ENCODE results near the gene MED9.

The MED9 gene

DNA sequence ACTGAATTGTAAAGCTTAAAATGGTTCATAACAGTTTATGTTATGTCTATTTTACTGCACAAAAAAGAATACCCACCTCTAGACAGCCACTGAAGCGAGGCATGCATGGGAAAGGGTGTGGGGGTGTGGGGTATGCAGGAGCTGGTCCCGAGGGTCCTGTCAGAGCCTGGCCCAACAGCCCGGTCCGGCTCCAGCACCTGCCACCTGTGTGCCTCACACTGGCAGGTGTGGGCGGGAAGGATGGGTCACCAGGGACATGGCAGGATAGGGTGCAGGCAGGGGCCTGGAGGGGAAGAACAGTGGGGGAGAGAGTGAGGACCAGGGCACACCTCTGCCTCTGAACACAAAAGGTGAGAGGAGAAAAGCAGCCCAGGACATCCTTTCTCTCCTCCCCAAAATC lies 42.2 kb downstream of the MED9 start:
- no peak for DNase-seq

DNA sequence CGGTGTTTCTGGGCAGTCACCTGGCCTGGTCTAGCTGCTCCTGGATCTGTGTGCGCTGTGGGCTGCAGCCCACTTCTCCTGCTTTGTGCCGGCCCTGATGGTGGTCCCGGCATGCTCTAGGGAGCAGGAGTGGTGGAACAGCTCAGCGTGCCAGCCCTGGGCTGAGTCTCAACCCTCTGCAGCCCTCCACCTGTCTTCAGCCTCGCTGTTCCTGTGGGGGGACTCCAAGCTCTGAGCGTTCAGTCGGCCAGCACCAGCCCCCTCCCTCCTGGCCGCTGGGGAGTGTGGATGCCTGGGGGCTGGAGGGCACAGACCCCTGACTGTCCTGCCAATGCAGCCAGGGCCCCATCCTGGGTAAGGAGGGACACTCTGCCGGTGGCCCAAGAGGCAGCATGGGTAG lies 43.1 kb downstream of the MED9 start:
- DNase-seq = no peak

DNA sequence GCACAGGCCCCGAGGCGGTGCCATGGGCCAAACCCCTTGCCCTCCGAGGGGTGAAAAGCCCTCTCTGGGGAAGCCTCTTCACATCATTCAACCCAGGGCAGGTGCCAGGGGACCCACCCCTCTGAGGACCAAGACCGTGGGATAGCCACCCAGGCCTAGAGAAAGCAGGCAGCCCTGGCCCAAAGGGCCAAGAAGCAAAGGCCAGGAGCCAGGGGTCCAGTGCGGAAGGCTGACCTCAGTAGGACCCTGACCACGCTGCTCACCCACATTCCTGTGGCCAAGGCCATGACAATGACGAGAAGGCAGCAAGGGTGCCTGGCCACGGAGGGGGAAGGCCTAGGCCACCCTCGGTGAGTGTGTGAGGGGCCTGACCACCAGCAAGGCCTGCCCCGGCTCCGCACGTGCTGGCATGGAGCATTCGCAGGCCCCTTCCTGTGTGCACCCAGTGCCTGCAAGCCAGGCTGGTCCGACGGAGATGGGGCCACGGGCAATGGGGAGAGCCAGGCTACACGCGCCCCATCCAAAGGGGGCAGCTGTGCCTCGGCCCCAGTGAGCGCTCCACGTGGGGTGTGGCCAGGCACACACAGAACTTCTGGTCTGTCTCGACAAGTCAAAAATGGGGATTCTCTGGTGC lies 43.9 kb downstream of the MED9 start:
- DNase-seq = no peak

DNA sequence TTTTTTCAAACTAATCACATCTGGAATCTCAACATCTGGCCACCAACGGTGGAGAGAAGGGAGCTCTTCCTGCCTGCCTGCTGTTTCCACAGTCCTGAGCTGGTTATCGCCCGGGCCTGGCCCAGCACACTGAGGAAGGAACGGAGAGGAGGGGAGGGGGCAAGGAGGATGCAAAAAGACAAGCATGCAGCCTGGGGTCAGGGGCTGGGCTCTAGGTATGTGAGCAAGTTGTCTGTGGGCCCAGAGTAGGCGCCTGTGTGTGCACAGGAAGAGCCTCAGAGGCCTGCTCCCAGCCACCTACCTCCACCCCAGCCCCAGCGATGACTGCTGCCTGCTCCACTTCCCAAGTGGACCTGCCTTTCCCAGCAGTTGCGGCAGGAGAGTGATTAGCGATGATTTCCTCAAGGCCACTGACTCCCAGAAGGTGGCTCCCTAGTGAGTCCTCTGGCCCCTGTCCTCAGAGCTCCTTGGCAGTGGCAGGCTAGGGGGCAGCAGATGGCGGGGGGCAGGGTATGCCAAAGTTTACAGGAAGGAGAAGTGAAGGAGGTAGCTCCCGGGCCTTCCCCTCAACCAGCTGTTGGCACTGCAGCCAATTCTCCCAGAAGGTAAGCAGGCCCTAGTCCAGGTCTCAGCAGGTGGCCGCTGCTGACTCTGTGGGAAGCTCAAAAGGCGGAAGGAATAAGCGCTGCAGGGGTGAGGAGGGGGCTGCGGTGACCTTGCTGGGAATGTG lies 46.4 kb downstream of the MED9 start:
- DNase-seq = no peak

DNA sequence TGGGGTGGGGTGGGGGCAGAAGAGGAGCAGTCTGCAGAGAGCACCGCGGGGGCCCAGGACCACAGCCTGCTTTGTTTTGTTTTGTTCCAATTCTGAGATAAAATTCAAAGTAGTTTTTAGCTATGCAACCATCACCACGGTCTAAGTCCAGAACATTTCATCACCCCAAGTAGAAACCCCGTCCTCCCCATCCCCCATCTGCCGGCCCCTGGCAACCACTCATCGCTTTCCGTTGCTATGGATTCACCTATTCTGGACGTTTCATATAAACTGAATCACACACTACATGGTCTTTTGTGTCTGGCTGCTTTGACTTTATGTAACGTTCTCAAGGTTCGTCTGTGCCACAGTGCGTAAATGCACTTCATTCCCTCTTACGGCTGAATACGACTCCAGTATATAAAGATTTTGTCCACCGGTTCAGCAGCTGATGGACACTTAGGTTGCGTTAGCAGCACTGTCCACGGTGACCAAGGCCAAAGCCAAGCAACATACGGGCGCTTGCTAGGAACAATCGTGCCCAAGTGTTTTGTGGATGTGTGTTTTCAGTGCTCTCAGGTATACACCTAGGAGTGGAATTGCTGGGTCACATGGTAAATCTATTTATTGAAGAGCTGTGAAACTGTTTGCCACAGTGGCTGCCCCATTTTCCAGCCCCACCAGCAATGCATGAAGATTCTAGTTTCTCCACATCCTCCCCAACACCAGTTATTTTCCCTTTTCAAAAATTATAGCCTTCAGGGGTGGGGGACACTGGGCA lies 47.1 kb downstream of the MED9 start:
- no peak for DNase-seq

DNA sequence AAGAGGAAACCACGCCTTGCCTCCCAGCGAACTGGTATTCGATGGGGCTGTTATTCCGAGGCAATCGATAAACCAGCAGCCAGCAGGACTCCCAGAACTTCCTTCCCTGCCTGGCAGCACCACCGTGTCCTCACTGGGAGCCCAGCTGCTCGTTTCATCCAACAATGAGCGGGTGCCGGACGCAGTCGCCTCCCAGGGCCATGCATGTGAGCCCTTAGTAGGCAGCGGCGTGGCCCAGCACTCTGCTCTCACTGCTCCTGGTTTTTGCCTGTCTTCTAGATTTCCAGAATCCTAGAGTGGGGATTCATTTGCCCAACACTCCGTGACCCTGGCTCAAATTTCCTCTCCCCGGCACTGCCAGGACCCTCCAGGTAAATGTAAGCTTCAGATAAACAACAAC lies 48.5 kb downstream of the MED9 start:
- no peak for DNase-seq

DNA sequence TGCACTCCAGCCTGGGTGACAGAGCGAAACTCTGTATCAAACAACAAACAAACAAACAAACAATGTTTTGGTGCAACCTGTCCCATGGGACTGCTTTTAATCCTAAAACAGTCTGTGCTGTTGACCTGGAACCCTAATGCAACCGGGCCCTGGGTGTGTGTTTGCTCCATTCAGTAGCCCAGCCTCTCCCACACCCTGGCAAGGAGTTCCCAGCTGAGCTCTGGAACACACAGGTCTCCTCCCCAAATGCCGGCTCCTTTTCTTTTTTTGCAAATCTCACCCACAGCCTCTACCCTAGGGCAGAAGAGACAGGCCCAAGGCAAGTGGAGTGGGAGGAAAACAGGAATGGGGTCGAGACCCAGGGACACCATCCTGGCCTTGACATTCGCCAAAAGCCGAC lies 49.2 kb downstream of the MED9 start:
- DNase-seq = no peak

DNA sequence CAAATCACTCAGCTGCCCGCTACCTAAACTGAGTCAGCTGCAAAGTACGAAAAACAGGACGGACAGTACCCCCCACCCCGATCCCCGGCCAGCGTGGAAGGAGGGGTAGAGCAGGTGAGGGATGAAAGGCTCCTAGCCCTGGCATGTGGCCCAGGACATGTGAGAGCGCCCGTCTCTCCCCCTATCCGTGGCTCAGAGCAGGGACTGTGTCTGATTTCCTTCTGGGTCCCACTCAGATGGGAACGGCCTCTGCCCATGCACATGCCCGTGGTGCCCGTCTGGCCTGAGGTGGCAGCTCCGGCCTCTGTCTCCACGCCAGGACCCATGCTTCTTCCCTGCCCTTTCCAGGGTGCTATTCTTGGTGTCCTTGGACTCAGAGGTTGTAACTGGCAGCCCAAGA lies 49.6 kb downstream of the MED9 start:
- no peak for DNase-seq

DNA sequence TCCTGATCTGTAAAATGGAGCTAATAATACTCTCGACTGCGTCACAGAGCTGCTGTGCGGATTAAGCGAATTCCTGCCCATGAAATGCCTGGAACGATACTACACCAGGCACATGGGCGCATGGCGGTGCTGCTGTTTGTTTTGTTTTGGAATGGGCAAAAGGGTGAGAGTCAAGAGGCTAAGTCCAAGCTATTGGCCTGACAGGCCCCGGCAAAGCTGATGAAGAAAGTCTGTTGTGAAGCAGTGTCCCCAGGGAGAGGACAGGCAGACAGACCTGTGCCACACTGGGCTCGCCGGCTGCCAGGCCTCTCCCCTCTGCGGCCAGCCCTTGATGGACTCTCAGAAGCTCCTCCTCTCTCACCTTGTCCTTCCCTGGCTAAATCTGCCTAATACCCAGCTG lies 50.7 kb downstream of the MED9 start:
- DNase-seq = no peak

DNA sequence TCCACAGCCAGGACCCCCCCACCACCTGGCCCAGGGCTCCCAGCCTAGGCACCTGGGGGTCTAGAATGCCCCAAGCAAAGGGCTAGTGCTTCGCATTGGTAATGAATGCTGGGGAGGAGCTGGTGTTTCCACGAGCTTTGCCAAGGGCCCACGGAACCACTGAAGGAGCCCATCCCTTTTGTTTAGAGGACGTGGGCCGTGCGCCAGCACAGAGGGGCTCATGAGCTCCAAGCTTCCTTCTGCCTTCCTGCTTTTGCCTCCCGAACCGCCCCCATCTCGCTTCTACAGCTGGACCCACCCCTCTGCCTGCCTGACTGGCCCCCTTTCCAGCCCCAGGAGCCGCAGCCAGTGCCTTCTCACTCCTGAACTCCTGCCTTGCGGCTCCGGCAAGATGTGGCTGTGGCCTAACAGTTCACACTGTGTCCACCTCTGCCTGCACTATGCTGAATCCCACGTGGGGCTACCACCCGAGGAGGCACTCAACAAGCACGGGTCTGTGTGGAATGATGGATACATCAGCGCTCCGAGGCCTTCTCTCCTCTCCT lies 51.2 kb downstream of the MED9 start:
- no peak for DNase-seq

DNA sequence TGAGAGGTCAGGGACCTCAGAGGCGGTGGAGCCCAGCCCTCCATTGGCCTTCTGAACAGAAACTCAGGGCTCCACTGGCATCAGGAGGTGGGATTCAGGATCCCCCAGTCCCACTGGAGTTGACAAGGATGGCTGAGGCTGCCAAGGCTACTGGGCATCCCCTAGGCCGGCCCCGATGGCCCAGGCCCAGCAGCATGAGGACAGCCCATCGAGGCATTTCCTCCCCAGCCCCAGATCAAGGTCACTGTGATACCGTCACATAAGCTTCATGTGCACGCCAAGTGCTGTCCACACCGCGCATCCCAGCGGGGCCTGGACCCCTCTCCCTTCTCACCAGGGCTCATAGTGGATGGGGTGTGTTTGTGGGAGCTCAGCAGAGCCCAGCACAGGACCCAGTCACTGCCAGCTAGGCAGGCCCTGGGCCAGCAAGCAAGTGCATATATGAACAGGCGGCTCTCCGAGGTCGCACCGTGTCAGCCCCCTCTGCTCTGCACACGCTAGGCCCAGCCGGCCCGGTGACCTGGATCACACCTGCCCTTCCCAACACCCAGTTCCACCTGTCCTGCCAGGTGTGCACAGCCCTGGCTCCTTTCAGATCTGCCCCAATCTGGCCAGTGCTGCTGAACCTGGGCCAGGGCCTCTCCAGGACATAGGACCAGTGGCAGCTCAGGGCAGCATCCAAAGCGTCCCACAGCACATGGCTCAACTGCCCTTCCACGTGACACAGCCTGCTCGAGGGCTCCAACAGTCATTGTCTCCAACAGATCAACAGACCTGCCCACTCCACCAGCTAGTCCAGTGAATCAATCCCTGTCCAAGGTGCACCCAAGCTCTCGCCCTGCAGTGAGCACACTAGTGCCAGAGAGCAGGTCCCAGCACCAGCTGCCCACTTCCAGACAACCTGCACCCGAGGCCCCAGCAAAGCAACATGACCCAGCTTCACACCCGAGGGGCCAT lies 52.2 kb downstream of the MED9 start:
- DNase-seq = no peak

DNA sequence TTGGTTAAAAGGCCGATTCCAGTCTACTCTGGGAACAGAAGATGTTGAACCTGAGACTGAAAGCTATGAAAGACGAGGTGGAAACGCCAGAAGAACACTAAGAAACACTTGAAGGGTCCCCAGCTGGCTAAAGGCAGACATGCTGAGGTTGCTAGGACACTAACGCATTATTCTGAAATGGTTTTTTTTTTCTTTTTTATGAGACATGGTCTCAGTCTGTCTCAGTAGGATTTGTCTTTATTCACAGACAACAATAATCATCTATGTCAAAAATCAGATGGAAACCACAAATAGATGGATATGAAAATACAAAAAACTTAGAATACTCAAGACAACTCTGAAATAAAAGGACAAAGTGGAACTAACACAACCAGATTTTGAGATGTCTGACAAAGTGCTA lies 54.4 kb downstream of the MED9 start:
- DNase-seq = no peak

DNA sequence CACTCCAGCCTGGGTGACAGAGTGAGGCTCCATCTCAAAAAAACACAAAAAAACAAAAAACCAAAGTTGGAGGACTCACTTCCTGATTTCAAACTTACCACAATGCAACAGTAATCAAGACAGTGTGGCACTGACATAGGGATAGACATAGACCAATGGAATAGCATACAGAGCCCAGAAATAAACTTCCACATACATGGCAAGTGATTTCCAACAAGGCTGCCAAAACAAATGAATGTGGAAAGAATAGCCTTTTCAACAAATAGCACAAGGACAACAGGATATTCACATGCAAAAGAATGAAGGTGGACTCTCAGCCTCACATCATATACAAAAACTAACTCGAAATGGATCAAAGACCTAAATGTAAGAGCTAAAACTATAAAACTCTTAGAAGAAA lies 56.2 kb downstream of the MED9 start:
- DNase-seq = no peak

DNA sequence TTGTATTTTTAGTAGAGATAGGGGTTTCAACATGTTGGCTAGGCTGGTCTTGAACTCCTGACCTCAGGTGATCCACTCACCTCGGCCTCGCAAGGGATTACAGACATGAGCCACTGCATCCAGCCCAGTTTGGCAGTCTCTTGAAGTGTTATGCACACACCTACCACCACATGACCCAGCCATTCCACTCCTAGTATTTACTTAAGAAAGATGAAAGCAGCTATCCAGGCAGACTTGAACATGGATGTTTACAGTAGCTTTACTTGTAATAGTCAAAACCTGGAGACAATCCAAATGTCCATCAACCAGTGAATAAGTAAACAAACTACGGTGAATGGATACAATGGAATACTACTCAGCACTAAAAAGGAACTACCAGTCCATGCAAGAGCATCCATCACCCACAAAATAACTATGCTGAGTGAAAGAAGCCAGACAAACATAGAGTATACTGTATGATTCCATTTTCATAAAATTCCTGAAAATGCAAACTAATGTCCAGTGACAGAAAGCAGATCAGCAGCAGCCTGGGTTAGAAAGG lies 57.2 kb downstream of the MED9 start:
- DNase-seq = no peak

DNA sequence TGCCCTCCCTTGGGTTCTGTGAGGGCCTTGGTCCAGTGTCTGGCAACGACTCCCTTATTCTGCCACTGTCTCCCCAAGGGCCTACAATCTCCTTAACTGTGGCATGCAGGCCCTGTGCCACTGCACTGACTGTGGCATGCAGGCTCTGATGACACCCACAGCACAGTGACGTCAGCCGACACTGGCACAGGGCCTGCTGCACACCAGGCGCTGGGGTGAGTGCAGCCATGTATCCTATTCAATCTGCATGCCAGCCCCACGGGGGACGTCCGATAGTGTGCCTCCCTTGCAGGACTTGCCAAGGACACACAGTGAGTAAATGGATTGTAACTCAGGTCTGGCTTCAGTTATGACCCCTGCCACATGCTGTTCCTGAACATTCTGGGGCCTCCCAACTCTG lies 59.2 kb downstream of the MED9 start:
- DNase-seq = no peak

DNA sequence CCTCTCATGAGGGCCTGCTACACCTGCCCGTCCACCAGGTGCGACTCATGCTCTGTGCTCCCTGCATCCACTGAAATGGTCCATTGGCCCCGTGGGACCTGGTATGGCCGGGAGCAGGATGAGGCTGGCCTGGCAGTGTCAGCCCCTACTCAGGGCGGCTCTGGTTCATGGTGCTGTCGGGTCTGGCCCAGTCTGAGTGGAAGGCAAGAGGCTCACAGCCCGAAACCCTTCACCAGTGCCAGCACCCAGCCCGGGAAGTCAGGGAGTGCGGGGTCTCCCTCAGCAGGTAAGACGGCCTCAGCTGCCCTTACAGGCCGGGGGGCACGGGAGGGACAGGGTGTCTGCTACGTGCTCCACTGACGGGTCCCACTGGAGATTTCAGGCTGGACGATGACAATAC lies 59.9 kb downstream of the MED9 start:
- no peak for DNase-seq

DNA sequence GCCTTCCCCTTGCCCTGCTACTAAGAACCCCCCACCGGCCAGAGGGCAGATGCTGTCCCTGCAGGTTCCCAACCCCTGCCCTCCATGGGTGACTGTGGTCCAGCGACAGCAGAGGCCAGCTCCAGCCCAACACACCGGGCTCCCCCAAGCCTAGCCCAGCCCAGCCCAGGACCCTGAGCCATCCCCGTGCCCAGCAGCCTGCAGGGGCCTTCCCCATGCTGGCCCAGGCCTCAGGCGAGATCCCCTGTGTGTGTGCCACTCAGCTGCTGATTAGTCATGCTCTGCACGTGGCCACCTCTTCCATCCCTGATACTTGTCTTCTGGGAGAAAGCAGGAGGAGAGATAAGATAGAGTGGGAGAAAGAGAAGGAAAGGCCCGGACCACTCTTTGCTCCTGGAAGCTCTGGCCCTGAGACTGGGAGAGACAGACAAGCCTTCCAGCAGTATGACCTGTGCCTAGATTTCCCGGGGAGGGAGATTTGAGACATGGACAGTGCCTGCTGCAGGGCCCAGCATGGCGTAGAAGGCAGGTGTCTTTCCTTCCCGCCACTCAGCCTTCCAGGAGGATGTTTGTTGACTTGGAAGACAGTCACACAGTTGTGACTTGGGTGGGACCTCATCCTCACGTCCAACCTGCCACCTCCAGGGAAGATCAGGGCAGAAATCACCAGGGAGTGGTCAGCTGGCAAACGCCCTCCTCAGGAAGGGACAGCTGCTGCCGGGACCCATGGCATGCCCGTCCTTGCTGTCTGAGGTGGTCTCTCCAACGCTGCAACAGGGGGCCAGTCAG lies 60.7 kb downstream of the MED9 start:
- DNase-seq = no peak

DNA sequence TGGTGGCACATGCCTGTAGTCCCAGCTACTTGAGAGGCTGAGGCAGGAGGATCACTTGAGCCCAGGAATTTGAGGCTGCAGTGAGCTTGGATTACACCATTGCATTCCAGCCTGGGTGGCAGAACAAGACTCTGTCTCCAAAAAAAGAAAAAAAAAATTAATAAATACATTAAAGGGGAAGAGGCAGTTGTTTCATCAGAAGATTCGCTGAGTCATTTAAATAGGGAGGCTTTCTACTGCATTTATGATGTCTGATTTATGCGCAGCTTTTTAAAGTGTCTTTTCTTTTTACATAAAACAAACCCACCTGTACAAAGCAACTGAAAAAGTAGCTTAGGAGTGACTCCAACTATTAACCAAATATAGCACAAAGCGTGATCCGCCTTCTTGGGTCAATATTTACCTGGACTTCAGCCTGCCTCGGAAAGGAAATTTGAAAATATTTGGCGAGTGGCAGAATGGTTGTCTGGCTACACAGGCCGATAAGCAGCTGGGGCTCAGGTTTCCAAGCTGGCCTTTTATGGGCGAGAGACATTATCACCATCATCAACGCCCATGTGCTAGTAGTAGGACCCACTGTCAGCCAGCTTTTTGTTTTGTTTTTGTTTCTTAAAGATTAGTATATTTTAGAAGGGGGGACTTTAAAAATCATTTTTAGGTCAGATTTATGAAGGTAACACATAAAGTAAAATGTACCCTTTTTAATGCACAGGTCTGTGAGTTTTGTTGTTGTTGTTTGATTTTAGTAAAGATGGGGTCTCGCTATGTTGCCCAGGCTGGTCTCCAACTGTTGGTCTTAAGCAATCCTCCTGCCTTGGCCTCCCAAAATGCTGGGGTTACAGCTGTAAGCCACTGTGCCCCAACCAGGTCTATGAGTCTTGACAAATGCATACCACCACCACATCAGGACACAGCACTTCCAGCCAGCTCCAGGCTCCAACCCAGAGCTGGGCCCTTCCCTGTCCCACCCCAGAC lies 61.9 kb downstream of the MED9 start:
- DNase-seq = no peak

DNA sequence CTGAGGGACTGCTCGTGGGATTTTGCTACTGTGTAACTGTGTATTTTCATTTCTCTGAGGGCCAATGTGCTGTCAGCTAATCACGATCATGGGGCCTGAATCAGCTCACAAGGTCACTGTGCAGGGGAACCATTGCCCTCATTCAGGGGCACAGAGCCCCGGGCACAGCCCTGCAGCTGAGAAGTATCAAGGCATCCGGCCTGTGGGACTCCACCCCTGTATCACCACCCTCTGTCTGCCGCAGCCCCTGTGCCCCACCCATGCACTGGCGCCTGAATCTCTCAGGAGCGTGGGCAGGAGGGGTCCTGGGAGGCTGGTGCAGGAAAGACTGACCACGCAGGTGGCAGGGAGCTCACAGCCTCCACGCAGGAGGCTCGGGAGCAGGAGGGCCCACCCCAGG lies 62.8 kb downstream of the MED9 start:
- DNase-seq = no peak

DNA sequence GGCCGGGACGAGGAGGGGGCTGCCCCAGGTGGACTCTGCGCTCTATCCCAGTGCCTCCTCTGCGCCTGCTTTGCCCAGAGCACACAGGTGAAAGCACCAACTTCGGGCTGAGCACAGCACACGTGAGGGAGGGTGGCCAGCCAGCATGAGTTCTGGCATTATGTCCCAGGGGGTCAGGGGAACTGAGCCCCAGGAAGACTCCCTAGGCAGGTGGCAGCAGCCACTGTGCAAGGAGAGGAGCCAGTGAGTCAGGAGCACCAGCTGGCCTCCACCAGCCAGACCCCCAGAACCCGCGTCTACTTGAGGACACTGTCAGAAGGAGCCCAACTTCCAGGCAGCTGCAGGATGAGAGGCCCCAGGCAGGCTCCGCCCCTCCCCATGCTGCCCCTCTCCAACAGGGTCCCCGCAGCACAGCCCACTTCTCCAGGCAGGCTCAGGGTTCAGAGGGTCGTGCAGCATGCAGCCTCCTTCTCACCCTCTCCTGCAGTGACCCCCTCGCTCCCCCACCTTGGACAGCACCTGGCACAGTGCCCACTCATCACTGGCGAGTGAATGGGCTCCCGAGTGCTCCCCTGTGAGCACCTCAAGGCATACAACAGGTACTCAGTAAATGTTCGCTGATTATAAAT lies 63.6 kb downstream of the MED9 start:
- no peak for DNase-seq

All from stimulated activated naive CD4-positive, alpha-beta T cell treated with Interleukin-2 at 50 U/mL for 16 hours (primary cell).